GM23338 (cell line): ENCODE results near the gene PTPRN2. TPM values are rescaled to one million over a fixed set of nuclear protein-coding genes. Genes with fewer than 3 reads are reported as not detected.

Experiments used
- ATAC-seq: fragments of 200-7000 bp; cut with Tn5 transposase; 3 replicates; pipeline ENCODE4 v1.9.1; 2020
- DNase-seq: peaks from one replicate; pipeline ENCODE4 v3.0.0-alpha.2; 2015; ENCODE audit warnings: low spot score
- H2AFZ ChIP-seq: fragments of 200-600 bp; sonication (generic); 2 replicates; pipeline ENCODE4 v1.8.0; 2016; ENCODE audit warnings: antibody characterized with exemption, mild to moderate bottlenecking, moderate library complexity
- H3F3A ChIP-seq: fragments of 200-600 bp; sonication (generic); replicated peaks from 2 replicates; pipeline ENCODE4 v1.8.0; 2017; ENCODE audit warnings: antibody characterized with exemption, mixed run types, low read depth
- H3K27ac ChIP-seq: fragments of 200-600 bp; sonication (generic); 2 replicates; pipeline ENCODE4 v1.6.1; 2016; ENCODE audit warnings: low read depth
- H3K27me3 ChIP-seq: fragments of 200-600 bp; sonication (generic); 2 replicates; pipeline ENCODE4 v1.8.0; 2016; ENCODE audit warnings: mild to moderate bottlenecking, mixed run types, moderate library complexity; ENCODE audit not compliant: insufficient read depth
- H3K36me3 ChIP-seq: fragments of 200-600 bp; sonication (generic); 2 replicates; pipeline ENCODE4 v1.8.0; 2016; ENCODE audit warnings: mild to moderate bottlenecking; ENCODE audit not compliant: insufficient read depth
- H3K4me1 ChIP-seq: fragments of 200-600 bp; sonication (generic); 2 replicates; pipeline ENCODE4 v1.8.0; 2016; ENCODE audit warnings: mild to moderate bottlenecking, moderate library complexity; ENCODE audit not compliant: insufficient read depth
- H3K4me2 ChIP-seq: fragments of 200-600 bp; sonication (generic); 2 replicates; pipeline ENCODE4 v1.7.1; 2017; ENCODE audit warnings: mixed run types
- H3K4me3 ChIP-seq: fragments of 200-600 bp; sonication (generic); 2 replicates; pipeline ENCODE4 v1.6.1; 2016; ENCODE audit warnings: mixed run types
- H3K79me2 ChIP-seq: fragments of 200-600 bp; sonication (generic); replicated peaks from 2 replicates; pipeline ENCODE4 v1.8.0; 2017; ENCODE audit warnings: mild to moderate bottlenecking; ENCODE audit not compliant: insufficient read depth
- H3K9me2 ChIP-seq: fragments of 200-600 bp; sonication (generic); 2 replicates; pipeline ENCODE4 v1.8.0; 2017; ENCODE audit not compliant: insufficient read depth
- H4K20me1 ChIP-seq: fragments of 200-600 bp; sonication (generic); replicated peaks from 2 replicates; pipeline ENCODE4 v1.8.0; 2017; ENCODE audit warnings: mild to moderate bottlenecking; ENCODE audit not compliant: insufficient read depth
- H3K27ac Mint-ChIP-seq: 2 replicates; pipeline ENCODE4 v1.8.0; 2020; ENCODE audit warnings: inconsistent platforms, mild to moderate bottlenecking, moderate library complexity, mixed read lengths
- H3K27me3 Mint-ChIP-seq: 3 replicates; pipeline ENCODE4 v1.8.0; 2022; ENCODE audit warnings: low read depth, mild to moderate bottlenecking, moderate library complexity, mixed read lengths, inconsistent platforms; ENCODE audit not compliant: insufficient read depth, poor library complexity
- H3K36me3 Mint-ChIP-seq: 3 replicates; pipeline ENCODE4 v1.8.0; 2021; ENCODE audit warnings: low read depth, mild to moderate bottlenecking, inconsistent platforms, moderate library complexity, mixed read lengths
- H3K4me1 Mint-ChIP-seq: 3 replicates; pipeline ENCODE4 v1.8.0; 2020; ENCODE audit warnings: mild to moderate bottlenecking, inconsistent platforms, mixed read lengths
- H3K4me3 Mint-ChIP-seq: 3 replicates; pipeline ENCODE4 v1.8.0; 2021; ENCODE audit warnings: moderate library complexity, mild to moderate bottlenecking, inconsistent platforms, mixed read lengths
- H3K9me3 Mint-ChIP-seq: 3 replicates; pipeline ENCODE4 v1.8.0; 2020; ENCODE audit warnings: moderate library complexity, mild to moderate bottlenecking, inconsistent platforms, mixed read lengths
- CREB1 ChIP-seq: fragments of 250-450 bp; sonication (Bioruptor Pico); IDR thresholded peaks from 2 replicates; pipeline ENCODE4 v1.5.0; 2020; ENCODE audit warnings: low read depth, mild to moderate bottlenecking, moderate library complexity
- JUNB ChIP-seq: IDR thresholded peaks from one replicate; pipeline ENCODE4 v1.6.1; 2016; ENCODE audit warnings: antibody characterized with exemption; ENCODE audit not compliant: unreplicated experiment
- REST ChIP-seq: IDR thresholded peaks from one replicate; pipeline ENCODE4 v1.6.1; 2018; ENCODE audit warnings: antibody characterized with exemption; ENCODE audit not compliant: unreplicated experiment
- ZNF331 ChIP-seq: fragments of 250-450 bp; sonication (Bioruptor Pico); IDR thresholded peaks from 2 replicates; pipeline ENCODE4 v1.5.0; 2020; ENCODE audit warnings: low read depth, mild to moderate bottlenecking, moderate library complexity
- ZNF462 ChIP-seq: fragments of 250-450 bp; sonication (Bioruptor Pico); IDR thresholded peaks from 2 replicates; pipeline ENCODE4 v1.5.0; 2020; ENCODE audit warnings: mild to moderate bottlenecking, moderate library complexity
- polyA plus RNA-seq: library from polyadenylated mRNA; unstranded; fragments of >200 nt; fragmentation: Nextera tagmentation; extraction: Ambion mirVana; gene quantifications from 2 replicates; pipeline ENCODE4 v1.2.1, GENCODE V29; 2016
- total RNA-seq: library from RNA; depleted of rRNA; stranded (reverse); fragments of >200 nt; shearing (Covaris generic); gene quantifications from 2 replicates; pipeline ENCODE4 v1.2.3, GENCODE V29; 2014

Gene PTPRN2
- total and polyA plus RNA-seq, 2 experiments from 2014 or later = 0.87 to 4.0 TPM

- TF ChIP-seq ZNF462 (CRISPR knock-in tag) = no peak
These were observed 535.8 kb downstream of the PTPRN2 start (continued) for GRCh38 chr7:158051776-158052175.

GRCh38 chr7:158050978-158051651 is 536.5 kb downstream of the PTPRN2 start:
- no peaks in the 10 kb centered on the region for H3F3A ChIP-seq
- no peak for ATAC-seq
- no peak overlapping the region for H3K4me2 ChIP-seq
- no peaks in the 10 kb centered on the region for H3K27me3 ChIP-seq
- no peak overlapping the region for H3K4me3 ChIP-seq
- no peaks in the 10 kb centered on the region for H4K20me1 ChIP-seq
- no peak overlapping the region for H3K27ac ChIP-seq
- Mint-ChIP-seq H3K4me1 (no peaks in the 10 kb centered on the region), H3K27ac (no peak overlapping the region), H3K4me3 (no peak overlapping the region), H3K9me3 (no peaks in the 10 kb centered on the region; the same call in none of the 3 replicates), H3K27me3 (peaks cover 10% of the 10 kb centered on the region), H3K36me3 (peaks cover 51% of the 10 kb centered on the region)
- H2AFZ ChIP-seq = no peak overlapping the region
- H3K36me3 ChIP-seq = no peaks in the 10 kb centered on the region; the same call in 1 of the 2 replicates
- DNase-seq = no peak
- no peaks in the 10 kb centered on the region for H3K4me1 ChIP-seq
- no peaks in the 10 kb centered on the region for H3K79me2 ChIP-seq
- no peaks in the 10 kb centered on the region for H3K9me2 ChIP-seq
- TF ChIP-seq ZNF331 (no peak), JUNB (no peak), ZNF462 (CRISPR knock-in tag) (no peak), CREB1 (no peak), REST (no peak)
